Activated CD8-positive, alpha-beta T cell treated with anti-CD3 and anti-CD28 coated beads, Interleukin-2, amount 10 ng/mL, durations not matched to agents 7 days and 5 days (primary cell): ENCODE results near the gene SLC35F6. TPM values are rescaled to one million over a fixed set of nuclear protein-coding genes. Genes with fewer than 3 reads are reported as not detected.
"Not testable (repeated sequence)": the region's sequence is repeated elsewhere in the genome, so short reads cannot be mapped to it uniquely, and the experiment has no call there.

Source experiments
- ATAC-seq: fragments of 150-1000 bp; cut with Tn5 transposase; one replicate; pipeline ENCODE4 v1.10.0; 2021; ENCODE audit warnings: moderate library complexity
- CTCF ChIA-PET: fragments of 350-600 bp; sonication (Branson Sonifier 250); formaldehyde crosslinking; loops from one replicate; lab custom pipeline; 2021; ENCODE audit warnings: antibody characterized with exemption; lab: Charles Lee
- POLR2A ChIA-PET: fragments of 350-600 bp; sonication (Branson Sonifier 250); formaldehyde crosslinking; loops from one replicate; lab custom pipeline; 2021; ENCODE audit warnings: antibody characterized with exemption; lab: Charles Lee
- DNase-seq: peaks from one replicate; pipeline ENCODE4 v3.0.0-alpha.2; 2020
- H3K27ac Mint-ChIP-seq: one replicate; pipeline ENCODE4 v1.8.0; 2021; ENCODE audit warnings: mild to moderate bottlenecking, mixed read lengths
- H3K27me3 Mint-ChIP-seq: one replicate; pipeline ENCODE4 v1.8.0; 2021; ENCODE audit warnings: low read depth, mixed read lengths
- H3K36me3 Mint-ChIP-seq: one replicate; pipeline ENCODE4 v1.8.0; 2021; ENCODE audit warnings: low read depth, mixed read lengths
- H3K4me1 Mint-ChIP-seq: one replicate; pipeline ENCODE4 v1.8.0; 2021; ENCODE audit warnings: low read depth, mixed read lengths
- H3K4me3 Mint-ChIP-seq: one replicate; pipeline ENCODE4 v1.8.0; 2021; ENCODE audit warnings: mild to moderate bottlenecking, mixed read lengths
- H3K9me3 Mint-ChIP-seq: one replicate; pipeline ENCODE4 v1.8.0; 2022; ENCODE audit warnings: mixed read lengths; ENCODE audit not compliant: insufficient read depth
- total RNA-seq, 2 experiments: library from RNA; stranded (reverse); gene quantifications; one replicate each; pipeline ENCODE4 v1.2.3, GENCODE V29; 2021

Gene SLC35F6
- total RNA-seq, 2 experiments from 2014 or later, result 21.0 to 21.1 TPM

DNA sequence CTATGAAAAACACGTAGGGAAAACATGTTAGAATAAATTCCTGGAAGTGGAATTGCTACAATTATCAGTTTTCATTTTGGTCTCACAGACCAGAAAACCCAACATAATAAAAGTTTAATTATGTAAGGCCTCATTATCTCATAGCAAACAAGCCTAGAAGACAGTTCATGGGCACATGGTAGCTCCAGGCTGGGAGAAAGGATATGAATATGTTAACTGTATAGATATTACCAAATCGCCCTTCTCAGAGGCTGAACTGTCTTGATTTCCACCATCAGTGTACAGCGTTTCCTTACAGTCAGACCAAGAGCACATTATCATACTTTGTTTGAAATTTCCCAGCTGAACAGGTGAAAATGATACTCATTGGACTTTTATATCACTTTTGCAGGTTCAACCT, 17.1 kb upstream of the SLC35F6 start:
- Mint-ChIP-seq H3K4me3 (no peak overlapping the region), H3K36me3 (no peaks in the 10 kb centered on the region), H3K27ac (no peak overlapping the region), H3K9me3 (no peaks in the 10 kb centered on the region), H3K4me1 (peaks cover under 1% of the 10 kb centered on the region), H3K27me3 (peaks cover 2% of the 10 kb centered on the region)
- ChIA-PET POLR2A (no interaction called here), CTCF (interaction anchor here (1.3 to 10.8 kb wide), 7 partner anchors 21 to 243 kb away, joined by 3 to 151 read pairs (median 5); no protein-coding TSS in a partner anchor)
- ATAC-seq (no peak), DNase-seq (no peak)

DNA sequence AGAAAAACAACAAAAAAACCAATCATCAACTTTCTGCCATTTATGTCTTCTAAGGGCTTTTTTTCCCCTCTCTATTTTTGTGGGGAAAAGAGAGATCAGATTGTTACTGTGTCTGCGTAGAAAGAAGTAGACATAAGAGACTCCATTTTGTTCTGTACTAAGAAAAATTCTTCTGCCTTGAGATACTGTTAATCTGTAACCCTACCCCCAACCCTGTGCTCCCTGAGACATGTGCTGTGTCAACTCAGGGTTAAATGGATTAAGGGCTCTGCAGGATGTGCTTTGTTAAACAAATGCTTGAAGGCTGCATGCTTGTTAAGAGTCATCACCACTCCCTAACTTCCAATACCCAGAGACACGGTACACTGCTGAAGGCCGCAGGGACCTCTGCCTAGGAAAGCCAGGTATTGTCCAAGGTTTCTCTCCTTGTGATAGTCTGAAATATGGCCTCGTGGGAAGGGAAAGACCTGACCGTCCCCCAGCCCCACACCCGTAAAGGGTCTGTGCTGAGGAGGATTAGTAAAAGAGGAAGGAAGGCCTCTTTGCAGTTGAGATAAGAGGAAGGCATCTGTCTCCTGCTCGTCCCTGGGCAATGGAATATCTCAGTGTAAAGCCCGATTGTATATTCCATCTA, 14.2 kb upstream of the SLC35F6 start:
- POLR2A ChIA-PET, H3K27me3 Mint-ChIP-seq, H3K4me1 Mint-ChIP-seq, CTCF ChIA-PET, ATAC-seq, H3K9me3 Mint-ChIP-seq, DNase-seq, H3K4me3 Mint-ChIP-seq, H3K36me3 Mint-ChIP-seq, H3K27ac Mint-ChIP-seq: not testable (repeated sequence)

DNA sequence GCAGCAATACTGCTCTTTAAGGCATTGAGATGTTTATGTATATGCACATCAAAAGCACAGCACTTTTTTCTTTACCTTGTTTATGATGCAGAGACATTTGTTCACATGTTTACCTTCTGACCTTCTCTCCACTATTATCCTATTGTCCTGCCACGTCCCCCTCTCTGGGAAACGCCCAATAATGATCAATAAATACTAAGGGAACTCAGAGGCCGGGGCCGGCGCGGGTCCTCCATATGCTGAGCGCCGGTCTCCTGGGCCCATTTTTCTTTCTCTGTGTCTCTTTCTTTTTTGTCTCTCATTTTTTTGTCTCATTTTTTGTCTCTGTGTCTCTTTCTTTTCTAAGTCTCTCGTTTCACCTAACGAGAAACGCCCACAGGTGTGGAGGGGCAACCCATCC, 13.6 kb upstream of the SLC35F6 start:
- ATAC-seq, H3K9me3 Mint-ChIP-seq, H3K4me1 Mint-ChIP-seq, H3K36me3 Mint-ChIP-seq, CTCF ChIA-PET, H3K4me3 Mint-ChIP-seq, H3K27ac Mint-ChIP-seq, POLR2A ChIA-PET, H3K27me3 Mint-ChIP-seq, DNase-seq: not testable (repeated sequence)

DNA sequence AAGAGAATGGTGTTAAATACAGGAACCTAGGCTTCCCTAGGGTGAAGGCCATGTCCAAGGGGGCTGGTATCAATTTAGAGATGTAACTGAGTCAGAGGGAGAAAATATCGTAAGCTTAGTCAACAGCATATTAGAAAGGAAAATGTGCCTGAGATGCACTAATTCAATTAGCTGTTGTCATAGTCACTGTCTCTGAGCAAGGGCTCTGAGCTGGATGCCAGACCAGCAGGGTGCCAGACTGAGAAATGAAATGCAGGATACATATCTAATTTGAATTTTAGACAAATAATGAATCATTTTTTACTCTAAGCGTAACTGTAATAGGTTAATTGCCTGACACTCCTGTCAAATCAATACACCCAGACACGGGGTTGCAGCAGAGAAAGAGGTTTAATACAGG, 11.4 kb upstream of the SLC35F6 start:
- ChIA-PET CTCF (no interaction called here), POLR2A (interaction anchor here (0.6 kb wide), 1 partner anchor 1424 kb away, joined by 4 read pairs; no protein-coding TSS in a partner anchor)
- Mint-ChIP-seq H3K4me1 (peaks cover 11% of the 10 kb centered on the region), H3K27ac (no peak overlapping the region), H3K27me3 (peaks cover 9% of the 10 kb centered on the region), H3K4me3 (no peak overlapping the region), H3K9me3 (no peaks in the 10 kb centered on the region), H3K36me3 (no peaks in the 10 kb centered on the region)
- no peak for DNase-seq
- no peak for ATAC-seq

DNA sequence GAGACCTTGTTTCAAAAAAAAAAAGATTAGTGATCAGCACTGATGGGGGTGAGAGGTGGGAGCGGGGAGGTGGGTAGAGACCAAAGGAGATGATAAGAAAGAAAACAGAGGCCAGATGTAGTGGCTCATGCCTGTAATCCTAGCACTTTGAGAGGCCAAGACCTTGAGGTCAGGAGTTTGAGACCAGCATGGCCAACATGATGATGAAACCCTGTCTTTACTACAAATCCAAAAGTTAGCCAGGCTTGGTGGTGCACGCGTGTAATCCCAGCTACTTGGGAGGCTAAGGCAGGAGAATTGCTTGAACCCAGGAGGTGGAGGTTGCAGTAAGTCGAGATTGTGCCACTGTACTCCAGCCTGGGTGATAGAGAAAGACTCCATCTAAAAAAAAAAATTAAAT, 9.5 kb upstream of the SLC35F6 start:
- ChIA-PET CTCF (interaction anchor here (0.7 to 2.3 kb wide), 3 partner anchors 8 to 167 kb away, joined by 3 to 8 read pairs (median 4); no protein-coding TSS in a partner anchor), POLR2A (no interaction called here)
- DNase-seq (no peak), ATAC-seq (no peak)
- H3K27ac Mint-ChIP-seq, result no peak overlapping the region
- peaks cover 9% of the 10 kb centered on the region for H3K27me3 Mint-ChIP-seq
- no peaks in the 10 kb centered on the region for H3K9me3 Mint-ChIP-seq
- no peaks in the 10 kb centered on the region for H3K36me3 Mint-ChIP-seq
- H3K4me1 Mint-ChIP-seq, result peaks cover 21% of the 10 kb centered on the region
- H3K4me3 Mint-ChIP-seq, result no peak overlapping the region

DNA sequence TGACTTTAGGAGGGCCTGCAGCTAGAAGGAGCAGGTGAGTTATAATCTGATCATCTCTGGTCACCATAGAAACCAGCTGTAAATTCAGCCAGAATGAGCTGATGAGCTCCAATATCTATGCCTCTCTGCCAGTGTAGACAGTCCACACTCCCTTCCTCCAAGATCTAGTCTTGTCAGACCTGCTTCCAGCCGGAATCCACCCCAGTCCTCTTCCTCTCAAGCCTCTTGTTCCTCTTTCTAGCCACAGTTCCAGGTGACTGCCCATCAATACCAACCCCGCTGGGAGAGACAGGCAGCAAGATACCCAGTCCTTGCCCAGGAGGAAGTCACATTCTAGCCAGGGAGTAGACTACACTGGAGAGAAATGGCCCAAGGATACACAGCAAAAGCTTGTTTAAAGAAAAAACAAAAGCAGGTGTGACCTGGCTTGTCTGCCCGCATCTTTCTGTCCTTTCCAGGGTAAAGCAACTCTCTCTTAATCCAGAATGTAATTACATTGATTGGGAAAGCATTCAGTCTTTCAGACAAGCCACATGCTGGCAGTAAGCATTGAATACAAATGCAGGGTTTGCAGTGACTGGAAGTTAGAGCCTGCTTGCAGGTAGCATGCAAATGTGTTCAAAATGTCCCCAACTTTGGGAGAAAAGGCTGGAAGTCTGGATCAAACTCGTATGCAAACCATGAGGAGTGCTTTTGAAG, 9.0 kb upstream of the SLC35F6 start:
- Mint-ChIP-seq H3K4me3 (no peak overlapping the region), H3K4me1 (peaks cover 21% of the 10 kb centered on the region), H3K27ac (no peak overlapping the region), H3K36me3 (no peaks in the 10 kb centered on the region), H3K27me3 (peaks cover 9% of the 10 kb centered on the region), H3K9me3 (no peaks in the 10 kb centered on the region)
- ChIA-PET CTCF (interaction anchor here (0.7 to 2.3 kb wide), 2 partner anchors 9 to 150 kb away, joined by 4 to 8 read pairs; no protein-coding TSS in a partner anchor), POLR2A (no interaction called here)
- peak; percentile 30 for ATAC-seq
- DNase-seq, result no peak

DNA sequence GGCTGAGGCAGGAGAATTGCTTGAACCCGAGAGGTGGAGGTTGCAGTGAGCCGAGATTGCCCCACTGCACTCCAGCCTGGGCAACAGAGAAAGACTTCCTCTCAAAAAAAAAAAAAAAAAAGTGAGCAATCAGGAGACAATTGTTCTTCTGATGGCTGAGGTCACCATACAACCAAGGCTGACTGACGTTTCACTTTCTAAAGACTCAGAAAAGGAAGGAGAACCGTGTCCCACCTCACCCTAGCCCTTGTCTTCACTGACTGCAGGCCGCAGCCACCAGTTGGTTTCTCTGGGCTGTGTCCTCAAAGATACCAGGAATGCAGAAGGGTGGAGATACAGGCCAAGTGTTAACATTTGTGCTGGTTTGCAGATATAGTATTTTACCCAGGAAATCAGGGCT, 7.7 kb upstream of the SLC35F6 start:
- DNase-seq (no peak), ATAC-seq (no peak)
- Mint-ChIP-seq H3K4me1 (peaks cover 21% of the 10 kb centered on the region), H3K4me3 (no peak overlapping the region), H3K9me3 (no peaks in the 10 kb centered on the region), H3K27ac (no peak overlapping the region), H3K36me3 (no peaks in the 10 kb centered on the region), H3K27me3 (peaks cover 9% of the 10 kb centered on the region)
- ChIA-PET CTCF (interaction anchor here (0.9 to 1.4 kb wide), 4 partner anchors 10 to 151 kb away, joined by 3 to 5 read pairs (median 4); no protein-coding TSS in a partner anchor), POLR2A (interaction anchor here (1.0 kb wide), 1 partner anchor 14 kb away, joined by 5 read pairs; no protein-coding TSS in a partner anchor)

DNA sequence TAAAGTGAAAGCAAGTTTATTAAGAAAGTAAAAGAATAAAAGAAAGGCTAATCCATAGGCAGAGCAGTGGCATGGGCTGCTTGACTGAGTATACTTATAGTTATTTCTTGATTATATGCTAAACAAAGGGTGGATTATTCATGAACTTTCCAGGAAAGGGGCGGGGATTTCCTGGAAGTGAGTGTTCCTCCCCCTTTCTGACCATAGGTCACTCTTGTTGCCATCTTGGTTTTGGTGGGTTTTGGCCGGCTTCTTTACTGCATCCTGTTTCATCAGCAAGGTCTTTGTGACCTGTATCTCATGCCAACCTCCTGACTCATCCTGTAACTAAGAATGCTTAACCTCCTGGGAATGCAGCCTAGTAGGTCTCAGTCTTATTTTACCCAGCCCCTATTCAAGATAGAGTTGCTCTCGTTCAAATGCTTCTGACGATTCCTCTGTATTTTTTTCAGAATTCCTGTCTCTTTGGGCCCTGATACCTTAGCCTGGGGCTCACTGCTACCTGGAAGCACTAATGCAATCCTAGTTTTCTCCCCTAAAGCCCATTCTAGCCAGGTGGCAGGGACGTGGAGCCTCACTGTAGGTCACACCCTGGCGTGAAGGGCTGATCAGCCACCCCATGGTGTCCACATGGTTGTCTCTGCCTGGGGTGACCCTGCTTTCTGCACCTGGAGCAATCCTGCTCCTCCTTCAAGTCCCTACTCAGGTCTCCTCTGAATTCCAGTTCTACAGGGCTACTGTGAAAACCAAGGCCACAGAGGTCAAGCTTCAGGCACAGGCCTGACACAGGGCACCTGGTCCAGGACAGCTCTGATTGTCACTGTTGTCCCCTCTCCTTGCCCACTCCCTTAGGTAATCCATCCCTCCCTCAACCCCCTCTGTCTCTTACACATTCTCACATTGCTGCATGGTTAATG, 6.0 kb upstream of the SLC35F6 start:
- no peaks in the 10 kb centered on the region for H3K36me3 Mint-ChIP-seq
- H3K27ac Mint-ChIP-seq, result no peak overlapping the region
- no peak overlapping the region for H3K4me3 Mint-ChIP-seq
- no peaks in the 10 kb centered on the region for H3K9me3 Mint-ChIP-seq
- POLR2A ChIA-PET, result no interaction called here
- no peak for ATAC-seq
- H3K4me1 Mint-ChIP-seq, result peaks cover 21% of the 10 kb centered on the region
- CTCF ChIA-PET, result interaction anchor here (1.4 kb wide), 2 partner anchors 12 to 14 kb away, joined by 4 to 5 read pairs; no protein-coding TSS in a partner anchor
- DNase-seq, result peak; percentile 40
- peaks cover 14% of the 10 kb centered on the region for H3K27me3 Mint-ChIP-seq

DNA sequence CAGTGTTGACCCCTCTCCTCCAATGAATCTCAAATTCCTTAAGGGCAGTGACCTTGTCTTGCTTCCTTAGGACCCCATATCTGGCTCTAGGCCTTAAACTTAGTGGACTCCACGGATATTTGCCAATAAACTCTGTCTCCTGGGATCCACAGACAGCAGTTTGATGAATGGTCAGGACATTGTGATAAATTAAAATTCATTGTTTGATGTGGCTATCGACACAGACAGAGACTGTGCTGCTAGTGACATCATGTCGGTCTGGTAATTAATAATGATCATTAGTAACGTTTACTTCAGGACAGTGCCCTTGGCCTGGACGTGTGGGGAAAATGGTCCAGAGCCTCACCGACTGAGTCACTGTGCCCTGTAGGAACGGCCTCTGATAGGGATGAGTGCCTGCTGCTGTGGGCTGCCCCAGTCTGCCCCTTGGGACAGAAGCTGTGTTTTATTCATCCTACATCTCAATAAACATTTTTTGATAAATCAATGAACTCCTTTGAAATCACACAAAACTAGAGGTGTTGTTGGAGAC, 5.2 kb upstream of the SLC35F6 start:
- CTCF ChIA-PET, result interaction anchor here (0.7 kb wide), 1 partner anchor 351 kb away, joined by 3 read pairs; no protein-coding TSS in a partner anchor
- H3K27ac Mint-ChIP-seq, result no peak overlapping the region

DNA sequence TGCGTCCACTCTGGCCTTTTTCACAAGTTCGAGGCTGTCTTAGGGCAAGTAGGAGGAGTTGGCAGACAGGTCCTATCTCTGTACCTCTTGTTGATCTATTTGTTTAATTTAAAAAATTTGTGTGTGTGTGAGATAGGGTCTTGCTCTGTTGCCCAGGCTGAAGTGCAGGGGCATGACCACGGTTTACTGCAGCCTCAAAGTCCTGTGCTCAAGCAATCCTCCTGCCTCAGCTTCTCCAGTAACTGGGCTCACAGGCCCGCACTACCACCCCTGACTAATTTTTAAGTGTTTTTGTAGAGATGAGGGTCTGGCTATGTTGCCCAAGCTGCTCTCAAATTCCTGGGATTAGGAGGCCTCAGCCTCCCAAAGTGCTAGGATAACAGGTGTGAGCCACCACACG, 4.2 kb upstream of the SLC35F6 start:
- no peak overlapping the region for H3K27ac Mint-ChIP-seq
- peaks cover 7% of the 10 kb centered on the region for H3K27me3 Mint-ChIP-seq
- no peaks in the 10 kb centered on the region for H3K9me3 Mint-ChIP-seq
- POLR2A ChIA-PET, result interaction anchor here (1.0 kb wide), 1 partner anchor 57 kb away, joined by 3 read pairs; no protein-coding TSS in a partner anchor
- H3K4me3 Mint-ChIP-seq, result no peak overlapping the region
- no peaks in the 10 kb centered on the region for H3K36me3 Mint-ChIP-seq
- ATAC-seq (no peak), DNase-seq (no peak)
- CTCF ChIA-PET, result no interaction called here
- peaks cover 24% of the 10 kb centered on the region for H3K4me1 Mint-ChIP-seq

More for the DNA sequence above, 5.2 kb upstream of the SLC35F6 start:
- POLR2A ChIA-PET, result no interaction called here
- DNase-seq (no peak), ATAC-seq (no peak)
- peaks cover 14% of the 10 kb centered on the region for H3K27me3 Mint-ChIP-seq
- no peaks in the 10 kb centered on the region for H3K9me3 Mint-ChIP-seq
- H3K36me3 Mint-ChIP-seq, result no peaks in the 10 kb centered on the region
- peaks cover 21% of the 10 kb centered on the region for H3K4me1 Mint-ChIP-seq
- H3K4me3 Mint-ChIP-seq, result no peak overlapping the region

DNA sequence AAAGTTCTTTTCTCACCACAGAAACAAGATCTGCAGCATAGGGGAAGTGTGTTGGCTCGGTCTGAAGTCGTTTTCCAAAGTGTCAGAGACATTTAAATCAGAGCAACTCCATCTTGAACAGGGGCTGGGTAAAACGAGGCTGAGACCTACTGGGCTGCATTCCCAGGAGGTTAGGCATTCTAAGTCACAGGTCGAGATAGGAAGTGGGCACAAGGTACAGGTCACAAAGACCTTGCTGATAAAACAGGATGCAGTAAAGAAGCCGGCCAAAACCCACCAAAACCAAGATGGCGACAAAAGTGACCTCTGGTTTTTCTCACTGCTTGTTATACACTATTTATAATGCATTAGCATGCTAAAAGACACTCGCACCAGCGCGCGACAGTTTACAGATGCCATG, 3.1 kb upstream of the SLC35F6 start:
- H3K4me3 Mint-ChIP-seq, CTCF ChIA-PET, H3K27me3 Mint-ChIP-seq, DNase-seq, H3K9me3 Mint-ChIP-seq, H3K27ac Mint-ChIP-seq, ATAC-seq, H3K36me3 Mint-ChIP-seq: not testable (repeated sequence)
- H3K4me1 Mint-ChIP-seq, result peaks cover 34% of the 10 kb centered on the region
- POLR2A ChIA-PET, result interaction anchor here (1.0 kb wide), 1 partner anchor 56 kb away, joined by 3 read pairs; no protein-coding TSS in a partner anchor
